CD14-positive monocyte (primary cell): ENCODE data around the gene PKNOX2. TPM values are rescaled to one million over a fixed set of nuclear protein-coding genes. Genes with fewer than 3 reads are reported as not detected.
A peak's percentile ranks its signal among the peaks of the same experiment; 100 is the strongest.

Experiments used
- DNase-seq, 3 donors: peaks; one replicate each; pipeline ENCODE4 v3.0.0-alpha.2; 2011 to 2022
- H2AFZ ChIP-seq: 2 replicates; pipeline ENCODE4 v1.6.0; 2012; ENCODE audit warnings: mild to moderate bottlenecking, low read depth, low read length, inconsistent platforms; ENCODE audit not compliant: insufficient read depth, poor library complexity, severe bottlenecking
- H3K27ac ChIP-seq, 2 donors: 1 replicate in 1 of 2; 2 replicates in 1 of 2; pipeline ENCODE4 v1.5.1; 2012 to 2013; ENCODE audit warnings: low read length in 2 of 2, control low read depth in 1 of 2, inconsistent platforms in 1 of 2, low read depth in 1 of 2, mild to moderate bottlenecking in 1 of 2
- H3K27me3 ChIP-seq, 2 donors: one replicate each; pipeline versions ENCODE4 v1.6.0 to v1.6.1; 2011 to 2013; ENCODE audit warnings: low read length in 2 of 2; ENCODE audit not compliant: control insufficient read depth in 2 of 2, insufficient read depth in 2 of 2
- H3K36me3 ChIP-seq, 2 donors: replicated peaks in 1 of 2; 1 replicate in 1 of 2; 2 replicates in 1 of 2; pipeline versions ENCODE4 v1.5.1 to v1.6.1; 2012 to 2013; ENCODE audit warnings: low read length in 2 of 2, control low read depth in 1 of 2, inconsistent platforms in 1 of 2, mild to moderate bottlenecking in 1 of 2; ENCODE audit not compliant: insufficient read depth in 2 of 2, control insufficient read depth in 1 of 2
- H3K4me1 ChIP-seq, 2 donors: 1 replicate in 1 of 2; 2 replicates in 1 of 2; pipeline versions ENCODE4 v1.5.1 to v1.6.1; 2012 to 2013; ENCODE audit warnings: low read length in 2 of 2, control low read depth in 1 of 2, inconsistent platforms in 1 of 2, mild to moderate bottlenecking in 1 of 2, moderate library complexity in 1 of 2; ENCODE audit not compliant: insufficient read depth in 2 of 2, control insufficient read depth in 1 of 2
- H3K4me2 ChIP-seq: replicated peaks from 2 replicates; pipeline ENCODE3; 2012; ENCODE audit warnings: low read length, moderate library complexity, mild to moderate bottlenecking; ENCODE audit not compliant: poor library complexity, severe bottlenecking; ENCODE audit errors: extremely low read depth
- H3K4me3 ChIP-seq, 3 experiments: fragments of 200-600 bp in 1 of 3; sonication (generic) in 1 of 3; replicated peaks in 1 of 3; 1 replicate in 2 of 3; 2 replicates in 1 of 3; pipeline ENCODE4 v1.5.1; 2011 to 2013; ENCODE audit warnings: low read length in 3 of 3, mild to moderate bottlenecking in 3 of 3, control low read depth in 2 of 3, low read depth in 2 of 3, inconsistent platforms in 1 of 3, moderate library complexity in 1 of 3
- H3K79me2 ChIP-seq: 2 replicates; pipeline ENCODE4 v1.6.0; 2012; ENCODE audit warnings: mild to moderate bottlenecking, control low read depth, inconsistent platforms, low read length, moderate library complexity; ENCODE audit not compliant: insufficient read depth
- H3K9ac ChIP-seq: 2 replicates; pipeline ENCODE4 v1.6.0; 2017; ENCODE audit warnings: low read length, mild to moderate bottlenecking; ENCODE audit not compliant: insufficient read depth, poor library complexity, severe bottlenecking
- H3K9me3 ChIP-seq, 2 donors: replicated peaks in 1 of 2; 1 replicate in 1 of 2; 2 replicates in 1 of 2; pipeline versions ENCODE4 v1.5.1 to v1.6.1; 2012 to 2013; ENCODE audit warnings: low read length in 2 of 2, control low read depth in 1 of 2; ENCODE audit not compliant: control insufficient read depth in 1 of 2, insufficient read depth in 1 of 2
- H4K20me1 ChIP-seq: 2 replicates; pipeline ENCODE4 v1.6.0; 2012; ENCODE audit warnings: mild to moderate bottlenecking, low read length, control low read depth, moderate library complexity; ENCODE audit not compliant: insufficient read depth
- H3K27ac Mint-ChIP-seq, 7 donors: one replicate each; pipeline ENCODE4 v1.8.0; 2020; ENCODE audit warnings: mild to moderate bottlenecking in 7 of 7, mixed read lengths in 7 of 7, moderate library complexity in 6 of 7, inconsistent platforms in 2 of 7
- H3K27me3 Mint-ChIP-seq, 3 donors: one replicate each; pipeline ENCODE4 v1.8.0; 2021 to 2022; ENCODE audit warnings: low read depth in 3 of 3, mild to moderate bottlenecking in 3 of 3, mixed read lengths in 3 of 3, moderate library complexity in 3 of 3, inconsistent platforms in 1 of 3
- H3K36me3 Mint-ChIP-seq, 2 donors: one replicate each; pipeline ENCODE4 v1.8.0; 2020; ENCODE audit warnings: mixed read lengths in 2 of 2, inconsistent platforms in 1 of 2, mild to moderate bottlenecking in 1 of 2
- H3K4me1 Mint-ChIP-seq: one replicate; pipeline ENCODE4 v1.8.0; 2020; ENCODE audit warnings: mild to moderate bottlenecking, mixed read lengths
- H3K4me3 Mint-ChIP-seq, 2 donors: one replicate each; pipeline ENCODE4 v1.8.0; 2020; ENCODE audit warnings: mild to moderate bottlenecking in 2 of 2, mixed read lengths in 2 of 2, moderate library complexity in 1 of 2
- H3K9me3 Mint-ChIP-seq, 7 donors: one replicate each; pipeline ENCODE4 v1.8.0; 2020 to 2022; ENCODE audit warnings: mixed read lengths in 7 of 7, mild to moderate bottlenecking in 6 of 7, moderate library complexity in 6 of 7, inconsistent platforms in 2 of 7
- CTCF ChIP-seq: fragments of 200-600 bp; IDR thresholded peaks from one replicate; pipeline ENCODE4 v1.8.0; 2022; ENCODE audit warnings: antibody characterized with exemption, mild to moderate bottlenecking
- WGBS: methylation state at CpG from one replicate; pipeline ENCODE4 v1.1.5; 2013; ENCODE audit warnings: missing lambda C conversion rate; ENCODE audit not compliant: insufficient coverage; 5-methylcytosine and 5-hydroxymethylcytosine counted together
- intact Hi-C, 2 donors: fragments of 100-400 bp; cut with micrococcal nuclease; formaldehyde crosslinking; loops; one replicate each; pipeline versions ENCODE4 v1.15.0 to v1.15.1; 2023
- polyA plus RNA-seq, 3 donors: library from polyadenylated mRNA; depleted of rRNA in 1 of 3; unstranded in 2 of 3; stranded (reverse) in 1 of 3; fragments of 300-500 nt in 2 of 3; fragments of >200 nt in 1 of 3; fragmentation: Illumina TruSeq in 2 of 3; gene quantifications; 1 replicate in 2 of 3; 2 replicates in 1 of 3; pipeline ENCODE4 v1.2.3, GENCODE V29; 2012 to 2021

PKNOX2 gene
- polyA plus RNA-seq, 3 donors: not detected

- Histone ChIP-seq H3K79me2 (no peaks in the 10 kb centered on the region), H3K9ac (no peak overlapping the region), H3K9me3 (no peaks in the 10 kb centered on the region), H4K20me1 (no peaks in the 10 kb centered on the region), H3K4me3 (no peak overlapping the region), H3K27me3 (peaks cover 2 to 33% of the 10 kb centered on the region in 2 donors), H3K27ac (no peak overlapping the region), H2AFZ (no peak overlapping the region), H3K36me3 (no peaks in the 10 kb centered on the region), H3K4me1 (no peaks in the 10 kb centered on the region), H3K4me2 (no peak overlapping the region)
- peak; percentile 22 to 47 (median 28) for DNase-seq
- Mint-ChIP-seq H3K27me3 (peaks cover 31 to 56% (median 41%) of the 10 kb centered on the region in 3 donors), H3K9me3 (peaks cover 0 to 2% (median 0%) of the 10 kb centered on the region in 7 donors), H3K4me1 (peaks cover 6% of the 10 kb centered on the region), H3K4me3 (peak overlapping the region in 1 of 2 donors; percentile 74), H3K27ac (peak overlapping the region in 1 of 7 donors; percentile 32), H3K36me3 (no peaks in the 10 kb centered on the region)
- peak; percentile 93 for TF ChIP-seq CTCF
- intact Hi-C loops: no loop called here
- WGBS: 44% methylated on average over 12 of the region's 22 CpGs
Measured at GRCh38 chr11:125404811-125405790, 240.6 kb downstream of the PKNOX2 start.

GRCh38 chr11:125407046-125407445, 242.5 kb downstream of the PKNOX2 start:
- H4K20me1 ChIP-seq: no peaks in the 10 kb centered on the region
- H3K27ac ChIP-seq: no peak overlapping the region
- H3K4me3 Mint-ChIP-seq: no peak overlapping the region
- H3K36me3 ChIP-seq: no peaks in the 10 kb centered on the region
- no peak overlapping the region for H3K27ac Mint-ChIP-seq
- intact Hi-C loops: no loop called here
- peaks cover 26 to 62% (median 44%) of the 10 kb centered on the region in 3 donors for H3K27me3 Mint-ChIP-seq
- peaks cover 0 to 3% (median 0%) of the 10 kb centered on the region in 7 donors for H3K9me3 Mint-ChIP-seq
- no peak overlapping the region for H2AFZ ChIP-seq
- no peaks in the 10 kb centered on the region for H3K9me3 ChIP-seq
- no peak overlapping the region for H3K4me3 ChIP-seq
- no peak overlapping the region for H3K9ac ChIP-seq
- no peak overlapping the region for H3K4me2 ChIP-seq
- H3K36me3 Mint-ChIP-seq: no peaks in the 10 kb centered on the region
- H3K4me1 ChIP-seq: no peaks in the 10 kb centered on the region
- no peak for DNase-seq
- H3K4me1 Mint-ChIP-seq: peaks cover 6% of the 10 kb centered on the region
- no peak for TF ChIP-seq CTCF
- H3K27me3 ChIP-seq: peaks cover 2 to 33% of the 10 kb centered on the region in 2 donors
- 60% methylated on average over 1 of the region's 2 CpGs for WGBS
- no peaks in the 10 kb centered on the region for H3K79me2 ChIP-seq
